LNCAP (cell line): Measurements from ENCODE around the gene LYPD6.

Experiments used
- CTCF ChIP-seq: fragments of 450-650 bp; IDR thresholded peaks from 2 replicates; pipeline ENCODE4 v1.5.1; 2017; ENCODE audit warnings: mild to moderate bottlenecking

The LYPD6 gene

GRCh38 chr2:149490296-149490695 is 159.9 kb downstream of the LYPD6 start:
- no peak for TF ChIP-seq CTCF

GRCh38 chr2:149492923-149493322 is 162.5 kb downstream of the LYPD6 start:
- TF ChIP-seq CTCF = no peak

GRCh38 chr2:149507974-149508373 is 177.6 kb downstream of the LYPD6 start:
- TF ChIP-seq CTCF = no peak

- no peak for TF ChIP-seq CTCF
Measured at GRCh38 chr2:149513461-149513860, 183.1 kb downstream of the LYPD6 start.
